GM06990 (cell line): Measurements from ENCODE around the gene CLEC18B.
"Not testable (repeated sequence)": the region's sequence is repeated elsewhere in the genome, so short reads cannot be mapped to it uniquely, and the experiment has no call there.

Source experiments
- DNase-seq: peaks from one replicate; pipeline ENCODE4 v3.0.0-alpha.2; 2011; ENCODE audit not compliant: insufficient read length; ENCODE audit errors: extremely low read depth
- H3K27me3 ChIP-seq: replicated peaks from 2 replicates; pipeline ENCODE4 v1.6.0; 2011; ENCODE audit warnings: low read length; ENCODE audit not compliant: control insufficient read depth, insufficient read depth
- H3K36me3 ChIP-seq: 2 replicates; pipeline ENCODE4 v1.5.1; 2011; ENCODE audit warnings: low read length; ENCODE audit not compliant: control insufficient read depth, insufficient read depth
- H3K4me3 ChIP-seq: replicated peaks from 2 replicates; pipeline ENCODE4 v1.5.1; 2011; ENCODE audit warnings: low read depth, mild to moderate bottlenecking, control low read depth, low read length
- CTCF ChIP-seq: IDR thresholded peaks from 2 replicates; pipeline ENCODE4 v1.5.1; 2011; ENCODE audit warnings: low read length, control low read depth, mild to moderate bottlenecking, inconsistent platforms; ENCODE audit not compliant: insufficient read depth, poor library complexity, severe bottlenecking

CLEC18B gene

GRCh38 chr16:74420612-74421481, at the start of gene CLEC18B:
CLEC18B (minus strand) TSS chr16:74421478; CDS start chr16:74421270, 208 bp downstream.
- not testable (repeated sequence) for DNase-seq, H3K4me3 ChIP-seq, H3K36me3 ChIP-seq, H3K27me3 ChIP-seq

- TF ChIP-seq CTCF: no peak
- H3K27me3 ChIP-seq: no peaks in the 10 kb centered on the region
- peaks cover 31% of the 10 kb centered on the region for H3K36me3 ChIP-seq
- no peak overlapping the region for H3K4me3 ChIP-seq
- no peak for DNase-seq
These were observed 48.7 kb upstream of the CLEC18B start for GRCh38 chr16:74469946-74470478.

- no peak for TF ChIP-seq CTCF
- Histone ChIP-seq H3K27me3 (no peaks in the 10 kb centered on the region), H3K4me3 (no peak overlapping the region), H3K36me3 (peaks cover 33% of the 10 kb centered on the region)
- DNase-seq: no peak
These were observed 47.7 kb upstream of the CLEC18B start for GRCh38 chr16:74468807-74469525.

- Histone ChIP-seq H3K27me3 (no peaks in the 10 kb centered on the region), H3K36me3 (peaks cover 34% of the 10 kb centered on the region), H3K4me3 (no peak overlapping the region)
These were observed 45.6 kb upstream of the CLEC18B start for GRCh38 chr16:74466872-74467271.

GRCh38 chr16:74465851-74466685, 44.8 kb upstream of the CLEC18B start:
- TF ChIP-seq CTCF: no peak
- no peak overlapping the region for H3K4me3 ChIP-seq
- no peak for DNase-seq
- peaks cover 32% of the 10 kb centered on the region for H3K36me3 ChIP-seq
- H3K27me3 ChIP-seq: no peaks in the 10 kb centered on the region

More at GRCh38 chr16:74466872-74467271, 45.6 kb upstream of the CLEC18B start:
- no peak for TF ChIP-seq CTCF
- no peak for DNase-seq

GRCh38 chr16:74465281-74465680, 44.0 kb upstream of the CLEC18B start:
- TF ChIP-seq CTCF: no peak
- Histone ChIP-seq H3K36me3 (peaks cover 32% of the 10 kb centered on the region), H3K4me3 (no peak overlapping the region)

More at GRCh38 chr16:74465281-74465680, 44.0 kb upstream of the CLEC18B start:
- DNase-seq: no peak
- H3K27me3 ChIP-seq: no peaks in the 10 kb centered on the region
